Measurements from ENCODE around the gene RUNDC3A. TPM values are rescaled to one million over a fixed set of nuclear protein-coding genes. Genes with fewer than 3 reads are reported as not detected.

The RUNDC3A gene
- polyA plus RNA-seq, 1 donor (not counting 4 experiments of a cell fraction or from before 2014, with no cell fraction given), result 1.6 TPM

DNA sequence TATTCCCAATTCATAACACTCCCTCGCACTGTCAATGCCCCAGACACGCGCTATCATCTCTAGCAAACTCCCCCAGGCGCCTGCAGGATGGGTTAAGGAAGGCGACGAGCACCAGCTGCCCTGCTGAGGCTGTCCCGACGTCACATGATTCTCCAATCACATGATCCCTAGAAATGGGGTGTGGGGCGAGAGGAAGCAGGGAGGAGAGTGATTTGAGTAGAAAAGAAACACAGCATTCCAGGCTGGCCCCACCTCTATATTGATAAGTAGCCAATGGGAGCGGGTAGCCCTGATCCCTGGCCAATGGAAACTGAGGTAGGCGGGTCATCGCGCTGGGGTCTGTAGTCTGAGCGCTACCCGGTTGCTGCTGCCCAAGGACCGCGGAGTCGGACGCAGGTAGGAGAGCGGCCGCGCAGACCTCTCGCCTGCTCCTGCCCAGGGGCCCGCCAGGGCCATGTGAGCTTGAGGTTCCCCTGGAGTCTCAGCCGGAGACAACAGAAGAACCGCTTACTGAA, 36.6 kb downstream of the RUNDC3A start, which contains the start of gene GRN:
TSS of gene GRN (plus strand) at position 364 of the 515 bp plus-strand sequence. CDS start 3,863 bp downstream, outside the sequence.
- TF ChIP-seq CTCF (optimal IDR thresholded peaks at IDR 0.05 in 1 of 3, IDR thresholded peaks at IDR 0.05 in 1 of 3, conservative IDR thresholded peaks at IDR 0.05 in 1 of 3; ENCODE audit: extremely low read depth in 1 of 3, insufficient read depth in 2 of 3, low read length in 3 of 3) (no peak), EZH2 (IDR thresholded peaks at IDR 0.05; ENCODE audit: low read length) (no peak)
- dilution Hi-C loops (cut with MboI; ENCODE audit: extremely low pct_ligation_motif_present, low sequenced_read_pairs), result no loop called here
- DNase-seq (ENCODE audit: low read depth, low spot score) (peak; percentile 96), FAIRE-seq (peak; percentile 92)
- peaks cover 36% of the 10 kb centered on the region for H3K4me1 ChIP-seq (ENCODE audit: control insufficient read depth, extremely low read depth, insufficient read depth, low read length)
- peak within 1 kb of the TSS; percentile 80 to 93 (median 81) for H3K4me3 ChIP-seq (ENCODE audit: control insufficient read depth in 2 of 3, extremely low read depth in 1 of 3, insufficient read depth in 2 of 3, low read depth in 1 of 3, low read length in 3 of 3)
- H2AFZ ChIP-seq (ENCODE audit: control insufficient read depth, low read length), result peak within 1 kb of the TSS; percentile 78
- no peaks in the 10 kb centered on the region for H3K27me3 ChIP-seq (ENCODE audit: control insufficient read depth, extremely low read depth, insufficient read depth, low read length)
- H3K27ac ChIP-seq (ENCODE audit: control insufficient read depth, insufficient read depth, low read length), result peak within 1 kb of the TSS; percentile 91
- no peaks in the 10 kb centered on the region for H3K9me1 ChIP-seq (ENCODE audit: control insufficient read depth, extremely low read depth, insufficient read depth, low read length)
- no peaks in the 10 kb centered on the region for H3K9me3 ChIP-seq (ENCODE audit: control insufficient read depth, low read depth, low read length)
- peaks cover 15% of the 10 kb centered on the region for H3K79me2 ChIP-seq (ENCODE audit: control insufficient read depth, insufficient read depth, low read length)
- H4K20me1 ChIP-seq (ENCODE audit: control insufficient read depth, extremely low read depth, insufficient read depth, low read length), result no peaks in the 10 kb centered on the region
- H3K36me3 ChIP-seq (ENCODE audit: control insufficient read depth in 2 of 2, extremely low read depth in 1 of 2, insufficient read depth in 2 of 2, low read length in 2 of 2), result peaks cover 9 to 10% of the 10 kb centered on the region in 2 experiments
- peak within 1 kb of the TSS; percentile 89 for H3K9ac ChIP-seq (ENCODE audit: control insufficient read depth, extremely low read depth, insufficient read depth, low read length)
- peak within 1 kb of the TSS; percentile 78 for H3K4me2 ChIP-seq (ENCODE audit: control insufficient read depth, extremely low read depth, insufficient read depth, low read depth, low read length)

DNA sequence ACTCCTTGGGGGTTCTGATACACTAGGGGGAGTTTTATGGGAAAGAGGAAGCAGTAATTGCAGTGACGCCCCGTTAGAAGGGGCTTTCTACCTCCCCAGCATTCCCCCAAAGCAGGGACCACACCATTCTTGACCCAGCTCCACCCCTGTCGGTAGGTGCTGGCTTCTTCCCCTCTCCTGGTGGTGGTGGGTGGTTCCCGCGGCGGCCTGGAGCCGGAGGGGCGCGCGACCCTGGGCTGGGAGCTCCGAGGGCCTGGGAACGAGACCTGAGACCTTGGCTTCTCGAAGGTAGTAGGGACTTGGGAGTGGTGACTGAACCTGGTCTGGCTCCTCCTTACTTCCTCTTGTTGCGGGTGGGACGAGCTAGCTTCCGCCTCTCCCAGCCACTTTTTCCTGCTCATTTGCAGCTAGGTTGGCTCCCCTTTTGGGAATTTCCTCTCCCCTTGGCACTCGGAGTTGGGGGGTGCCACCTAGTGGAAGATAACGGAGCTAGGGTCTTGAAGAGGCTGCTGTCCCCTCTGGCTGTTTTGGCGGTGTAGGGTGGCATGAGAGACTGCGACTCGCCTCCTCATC, 37.1 kb downstream of the RUNDC3A start:
- Histone ChIP-seq H3K27me3 (ENCODE audit: control insufficient read depth, extremely low read depth, insufficient read depth, low read length) (no peaks in the 10 kb centered on the region), H3K9me3 (ENCODE audit: control insufficient read depth, low read depth, low read length) (no peaks in the 10 kb centered on the region), H3K36me3 (ENCODE audit: control insufficient read depth in 2 of 2, extremely low read depth in 1 of 2, insufficient read depth in 2 of 2, low read length in 2 of 2) (peaks cover 12 to 14% of the 10 kb centered on the region in 2 experiments), H3K27ac (ENCODE audit: control insufficient read depth, insufficient read depth, low read length) (peak overlapping the region; percentile 91), H3K4me1 (ENCODE audit: control insufficient read depth, extremely low read depth, insufficient read depth, low read length) (peaks cover 36% of the 10 kb centered on the region), H2AFZ (ENCODE audit: control insufficient read depth, low read length) (peak overlapping the region; percentile 38), H3K79me2 (ENCODE audit: control insufficient read depth, insufficient read depth, low read length) (peaks cover 15% of the 10 kb centered on the region), H4K20me1 (ENCODE audit: control insufficient read depth, extremely low read depth, insufficient read depth, low read length) (no peaks in the 10 kb centered on the region), H3K9me1 (ENCODE audit: control insufficient read depth, extremely low read depth, insufficient read depth, low read length) (no peaks in the 10 kb centered on the region), H3K9ac (ENCODE audit: control insufficient read depth, extremely low read depth, insufficient read depth, low read length) (peak overlapping the region; percentile 89), H3K4me2 (ENCODE audit: control insufficient read depth, extremely low read depth, insufficient read depth, low read depth, low read length) (peak overlapping the region; percentile 78), H3K4me3 (ENCODE audit: control insufficient read depth in 2 of 3, extremely low read depth in 1 of 3, insufficient read depth in 2 of 3, low read depth in 1 of 3, low read length in 3 of 3) (peak overlapping the region; percentile 80 to 93 (median 81))
- DNase-seq (ENCODE audit: low read depth, low spot score) (peak; percentile 61), FAIRE-seq (peak; percentile 44)
- TF ChIP-seq EZH2 (IDR thresholded peaks at IDR 0.05; ENCODE audit: low read length), result no peak
- TF ChIP-seq CTCF (optimal IDR thresholded peaks at IDR 0.05 in 1 of 3, IDR thresholded peaks at IDR 0.05 in 1 of 3, conservative IDR thresholded peaks at IDR 0.05 in 1 of 3; ENCODE audit: extremely low read depth in 1 of 3, insufficient read depth in 2 of 3, low read length in 3 of 3), result peak; percentile 43 to 63 (median 55)
- dilution Hi-C loops (cut with MboI; ENCODE audit: extremely low pct_ligation_motif_present, low sequenced_read_pairs), result no loop called here
